GM18951 (cell line): ENCODE results near the gene PTBP2.

ENCODE experiments used
- POLR2A ChIP-seq: IDR thresholded peaks from 4 replicates; pipeline ENCODE4 v1.6.1; 2011; ENCODE audit warnings: mild to moderate bottlenecking; ENCODE audit not compliant: insufficient read length, insufficient read depth; ENCODE audit errors: extremely low read depth
- in situ Hi-C: fragments of 300-500 bp; cut with MboI; formaldehyde crosslinking; loops from one replicate; pipeline ENCODE4 v1.12.0; 2022; ENCODE audit warnings: low sequenced_read_pairs, mixed read lengths, inconsistent platforms; ENCODE audit not compliant: unreplicated experiment

The PTBP2 gene

GRCh38 chr1:96863449-96863848 is 141.9 kb downstream of the PTBP2 start:
- in situ Hi-C loops = no loop called here

More at GRCh38 chr1:96863449-96863848, 141.9 kb downstream of the PTBP2 start:
- no peak for TF ChIP-seq POLR2A
